Muscle of leg (tissue), 11 donors: Measurements from ENCODE around the gene UBAC1. TPM values are rescaled to one million over a fixed set of nuclear protein-coding genes. Genes with fewer than 3 reads are reported as not detected.

Experiments
- DNase-seq: peaks from one replicate; pipeline ENCODE4 v3.0.0; 2013
- H3K27ac ChIP-seq: one replicate; pipeline ENCODE4 v1.5.1; 2013; ENCODE audit warnings: mild to moderate bottlenecking, low read length, control low read depth
- H3K27me3 ChIP-seq: one replicate; pipeline ENCODE4 v1.6.1; 2013; ENCODE audit warnings: low read length; ENCODE audit not compliant: control insufficient read depth, insufficient read depth
- H3K36me3 ChIP-seq: one replicate; pipeline ENCODE4 v1.6.1; 2013; ENCODE audit warnings: low read length; ENCODE audit not compliant: control insufficient read depth, insufficient read depth
- H3K4me1 ChIP-seq: one replicate; pipeline ENCODE4 v1.6.1; 2013; ENCODE audit warnings: low read length; ENCODE audit not compliant: control insufficient read depth, insufficient read depth
- H3K4me3 ChIP-seq: one replicate; pipeline ENCODE4 v1.5.1; 2013; ENCODE audit warnings: low read length, control low read depth
- H3K9me3 ChIP-seq: replicated peaks from 2 replicates; pipeline ENCODE4 v1.6.1; 2013; ENCODE audit warnings: low read depth, low read length; ENCODE audit not compliant: control insufficient read depth
- WGBS: methylation state at CpG from one replicate; pipeline ENCODE4 v1.1.5; 2013; ENCODE audit warnings: missing lambda C conversion rate; ENCODE audit not compliant: insufficient coverage; 5-methylcytosine and 5-hydroxymethylcytosine counted together
- polyA plus RNA-seq, 8 donors: library from polyadenylated mRNA; unstranded; fragments of 120-200 nt; gene quantifications; one replicate each; pipeline versions ENCODE4 v1.2.1 to v1.2.3, GENCODE V29; 2013; ENCODE audit warnings: inconsistent platforms in 1 of 8, low replicate concordance in 1 of 8; ENCODE audit not compliant: insufficient read length in 8 of 8, insufficient read depth in 1 of 8
- total RNA-seq: library from RNA; stranded (reverse); fragments of 120-200 nt; gene quantifications from one replicate; pipeline ENCODE4 v1.2.4, GENCODE V29; 2013

UBAC1 gene
- total and polyA plus RNA-seq, 9 donors = 34.1 to 51.8 (median 40.6) TPM

- peaks cover 53% of the 10 kb centered on the region for H3K4me1 ChIP-seq
- H3K27ac ChIP-seq = no peak overlapping the region
- H3K4me3 ChIP-seq = no peak overlapping the region
- no peaks in the 10 kb centered on the region for H3K36me3 ChIP-seq
- H3K9me3 ChIP-seq = no peaks in the 10 kb centered on the region
- DNase-seq = no peak
- 92% methylated on average over 16 of the region's 16 CpGs for WGBS
- peaks cover 18% of the 10 kb centered on the region for H3K27me3 ChIP-seq
These were observed 26.7 kb upstream of the UBAC1 start for GRCh38 chr9:135987838-135988404.

- WGBS = 66% methylated on average over 14 of the region's 15 CpGs
- peaks cover 40% of the 10 kb centered on the region for H3K4me1 ChIP-seq
- no peak for DNase-seq
These were observed 25.4 kb upstream of the UBAC1 start for GRCh38 chr9:135986605-135987004.

GRCh38 chr9:135985889-135986288, 24.7 kb upstream of the UBAC1 start:
- H3K36me3 ChIP-seq = no peaks in the 10 kb centered on the region
- peaks cover 18% of the 10 kb centered on the region for H3K27me3 ChIP-seq
- peaks cover 36% of the 10 kb centered on the region for H3K4me1 ChIP-seq
- H3K9me3 ChIP-seq = no peaks in the 10 kb centered on the region
- no peak overlapping the region for H3K4me3 ChIP-seq
- WGBS = 75% methylated on average over 20 of the region's 21 CpGs
- H3K27ac ChIP-seq = no peak overlapping the region
- DNase-seq = no peak

More at GRCh38 chr9:135986605-135987004, 25.4 kb upstream of the UBAC1 start:
- H3K36me3 ChIP-seq = no peaks in the 10 kb centered on the region
- H3K27me3 ChIP-seq = peaks cover 18% of the 10 kb centered on the region
- no peak overlapping the region for H3K27ac ChIP-seq
- H3K9me3 ChIP-seq = no peaks in the 10 kb centered on the region
- no peak overlapping the region for H3K4me3 ChIP-seq

- DNase-seq = no peak
- Histone ChIP-seq H3K4me1 (peaks cover 37% of the 10 kb centered on the region), H3K9me3 (no peaks in the 10 kb centered on the region), H3K27ac (no peak overlapping the region), H3K27me3 (peaks cover 18% of the 10 kb centered on the region), H3K4me3 (no peak overlapping the region), H3K36me3 (no peaks in the 10 kb centered on the region)
- 85% methylated on average over 13 of the region's 14 CpGs for WGBS
These were observed 24.2 kb upstream of the UBAC1 start for GRCh38 chr9:135985459-135985774.

GRCh38 chr9:135984072-135984710, 23.0 kb upstream of the UBAC1 start:
- WGBS = 60% methylated on average over 16 of the region's 22 CpGs
- peak overlapping the region; percentile 15 for H3K27ac ChIP-seq
- H3K4me1 ChIP-seq = peaks cover 39% of the 10 kb centered on the region
- no peaks in the 10 kb centered on the region for H3K9me3 ChIP-seq
- H3K27me3 ChIP-seq = peaks cover 18% of the 10 kb centered on the region
- no peaks in the 10 kb centered on the region for H3K36me3 ChIP-seq
- peak; percentile 39 for DNase-seq
- no peak overlapping the region for H3K4me3 ChIP-seq

- DNase-seq = no peak
- no peak overlapping the region for H3K27ac ChIP-seq
- H3K4me1 ChIP-seq = peaks cover 46% of the 10 kb centered on the region
- H3K4me3 ChIP-seq = no peak overlapping the region
- peaks cover 22% of the 10 kb centered on the region for H3K27me3 ChIP-seq
- no peaks in the 10 kb centered on the region for H3K9me3 ChIP-seq
- WGBS = 51% methylated on average over 14 of the region's 26 CpGs
- no peaks in the 10 kb centered on the region for H3K36me3 ChIP-seq
These were observed 22.3 kb upstream of the UBAC1 start for GRCh38 chr9:135983208-135984071.

GRCh38 chr9:135982499-135983207, 21.5 kb upstream of the UBAC1 start:
- 67% methylated on average over 20 of the region's 24 CpGs for WGBS
- DNase-seq = no peak
- no peak overlapping the region for H3K27ac ChIP-seq
- H3K9me3 ChIP-seq = no peaks in the 10 kb centered on the region
- H3K4me3 ChIP-seq = no peak overlapping the region
- no peaks in the 10 kb centered on the region for H3K36me3 ChIP-seq
- H3K4me1 ChIP-seq = peaks cover 46% of the 10 kb centered on the region
- H3K27me3 ChIP-seq = peaks cover 22% of the 10 kb centered on the region

- Histone ChIP-seq H3K27me3 (peaks cover 24% of the 10 kb centered on the region), H3K4me1 (peaks cover 58% of the 10 kb centered on the region), H3K36me3 (no peaks in the 10 kb centered on the region), H3K27ac (no peak overlapping the region), H3K9me3 (no peaks in the 10 kb centered on the region), H3K4me3 (no peak overlapping the region)
- no peak for DNase-seq
- WGBS = 86% methylated on average over 24 of the region's 29 CpGs
These were observed 19.9 kb upstream of the UBAC1 start for GRCh38 chr9:135980926-135981630.

- H3K4me3 ChIP-seq = no peak overlapping the region
- no peaks in the 10 kb centered on the region for H3K36me3 ChIP-seq
- H3K4me1 ChIP-seq = peaks cover 47% of the 10 kb centered on the region
- H3K9me3 ChIP-seq = no peaks in the 10 kb centered on the region
- no peak overlapping the region for H3K27ac ChIP-seq
- 42% methylated on average over 12 of the region's 19 CpGs for WGBS
- DNase-seq = peak; percentile 61
- H3K27me3 ChIP-seq = peaks cover 17% of the 10 kb centered on the region
These were observed 18.5 kb upstream of the UBAC1 start for GRCh38 chr9:135979547-135980166.
